Prostate gland (tissue), 2 donors: ENCODE data around the gene PLXNB1.

Experiments used
- CTCF ChIP-seq, 4 experiments: fragments of 200-600 bp in 2 of 4; fragments of 450-650 bp in 2 of 4; sonication (generic) in 2 of 4; IDR thresholded peaks; 1 replicate in 3 of 4; 2 replicates in 1 of 4; pipeline ENCODE4 v1.5.1; 2016 to 2019; ENCODE audit warnings: antibody characterized with exemption in 4 of 4, mild to moderate bottlenecking in 2 of 4, moderate library complexity in 2 of 4
- POLR2A ChIP-seq: fragments of 450-650 bp; IDR thresholded peaks from one replicate; pipeline ENCODE4 v1.6.1; 2016; ENCODE audit warnings: antibody characterized with exemption, mild to moderate bottlenecking
- POLR2AphosphoS5 ChIP-seq: sonication (generic); formaldehyde crosslinking; IDR thresholded peaks from one replicate; pipeline ENCODE4 v1.6.1; 2017; ENCODE audit warnings: antibody characterized with exemption

GRCh38 chr3:48451270-48451669, 21.4 kb upstream of the PLXNB1 start:
- TF ChIP-seq CTCF (IDR thresholded peaks at IDR 0.05), result no peak
- TF ChIP-seq POLR2A, result no peak
- TF ChIP-seq POLR2AphosphoS5, result no peak
